Left ventricle myocardium inferior (tissue), 1 donor: ENCODE data around the gene MALT1. TPM values are rescaled to one million over a fixed set of nuclear protein-coding genes. Genes with fewer than 3 reads are reported as not detected.
A peak's percentile ranks its signal among the peaks of the same experiment; 100 is the strongest.

Experiments
- DNase-seq: peaks from one replicate; pipeline ENCODE4 v3.0.0-alpha.2; 2020
- H3K27ac ChIP-seq: fragments of 200-600 bp; replicated peaks from 2 replicates; pipeline ENCODE4 v1.8.0; 2021
- H3K27me3 ChIP-seq: fragments of 200-600 bp; 2 replicates; pipeline ENCODE4 v1.8.0; 2021; ENCODE audit warnings: low read depth
- H3K36me3 ChIP-seq: fragments of 200-600 bp; 2 replicates; pipeline ENCODE4 v1.8.0; 2021
- H3K4me1 ChIP-seq: fragments of 200-600 bp; 2 replicates; pipeline ENCODE4 v1.8.0; 2021
- H3K4me3 ChIP-seq: fragments of 200-600 bp; 2 replicates; pipeline ENCODE4 v1.8.0; 2021; ENCODE audit warnings: mild to moderate bottlenecking, moderate library complexity
- H3K9me3 ChIP-seq: fragments of 200-600 bp; replicated peaks from 2 replicates; pipeline ENCODE4 v1.8.0; 2021
- intact Hi-C: fragments of 100-400 bp; cut with micrococcal nuclease; formaldehyde crosslinking; loops from one replicate; pipeline ENCODE4 v1.11.0; 2022
- total RNA-seq: library from RNA; stranded (reverse); fragmentation: NEBNext Ultra II Directional; extraction: Animal tissue kit (Norgen Biotek cat#: 25700); gene quantifications from one replicate; pipeline ENCODE4 v1.2.1, GENCODE V29; 2021
- TF ChIP-seq, protein P1 (sequence below): fragments of 200-600 bp; IDR thresholded peaks from 2 replicates; pipeline ENCODE4 v1.8.0; 2021; ENCODE audit warnings: antibody characterized with exemption, mild to moderate bottlenecking, borderline replicate concordance
- donor health status: DM: no; HTN: yes; CAD: no; lungs with severe emphysema.

The MALT1 gene
- total RNA-seq, 1 donor from 2014 or later = 8.6 TPM

DNA sequence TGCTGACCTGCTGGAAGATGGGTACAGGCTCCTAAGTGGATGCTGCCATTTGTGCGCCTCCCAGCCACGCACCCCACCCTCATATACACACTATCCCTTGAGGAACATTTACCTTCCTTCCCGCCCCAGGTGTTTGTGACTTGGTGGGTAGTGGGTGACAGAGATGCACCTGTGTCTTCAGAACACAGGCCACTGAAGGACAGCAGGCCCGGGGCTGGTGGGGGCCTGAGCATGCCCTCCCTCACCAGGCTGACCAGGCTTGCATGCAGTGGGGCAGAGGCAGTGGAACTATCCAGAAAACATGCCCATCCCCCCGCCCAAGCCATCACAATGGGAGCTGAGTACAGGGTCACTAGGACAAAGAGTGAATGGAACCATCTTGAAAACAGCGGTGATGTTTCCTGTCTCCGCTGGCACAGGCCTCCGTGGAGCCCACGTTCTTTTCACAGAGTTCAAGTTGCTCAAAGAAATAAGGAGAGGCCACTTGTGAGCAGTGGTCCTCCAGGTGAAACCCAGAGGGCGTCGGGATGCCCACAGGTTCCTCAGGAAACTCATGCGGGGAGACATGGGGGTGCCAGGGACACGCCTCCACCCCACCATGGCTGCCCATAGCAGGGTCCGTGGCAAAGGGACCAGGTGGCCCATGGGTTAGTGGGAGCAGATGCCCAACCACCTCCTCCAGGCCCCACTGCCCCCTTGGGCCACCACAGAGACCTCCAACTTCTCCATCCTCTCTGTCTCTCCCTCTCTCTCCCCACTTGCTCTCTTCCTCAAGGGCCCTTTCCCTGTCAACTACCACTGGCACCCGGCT, 90.9 kb downstream of the MALT1 start:
- peaks cover 20% of the 10 kb centered on the region for H3K4me1 ChIP-seq
- intact Hi-C loops = loop anchor here (10.0 kb wide), 2 partner anchors 97 to 367 kb away; no protein-coding TSS in a partner anchor
- H3K27ac ChIP-seq = peak overlapping the region; percentile 78
- TF ChIP-seq, protein P1, sequence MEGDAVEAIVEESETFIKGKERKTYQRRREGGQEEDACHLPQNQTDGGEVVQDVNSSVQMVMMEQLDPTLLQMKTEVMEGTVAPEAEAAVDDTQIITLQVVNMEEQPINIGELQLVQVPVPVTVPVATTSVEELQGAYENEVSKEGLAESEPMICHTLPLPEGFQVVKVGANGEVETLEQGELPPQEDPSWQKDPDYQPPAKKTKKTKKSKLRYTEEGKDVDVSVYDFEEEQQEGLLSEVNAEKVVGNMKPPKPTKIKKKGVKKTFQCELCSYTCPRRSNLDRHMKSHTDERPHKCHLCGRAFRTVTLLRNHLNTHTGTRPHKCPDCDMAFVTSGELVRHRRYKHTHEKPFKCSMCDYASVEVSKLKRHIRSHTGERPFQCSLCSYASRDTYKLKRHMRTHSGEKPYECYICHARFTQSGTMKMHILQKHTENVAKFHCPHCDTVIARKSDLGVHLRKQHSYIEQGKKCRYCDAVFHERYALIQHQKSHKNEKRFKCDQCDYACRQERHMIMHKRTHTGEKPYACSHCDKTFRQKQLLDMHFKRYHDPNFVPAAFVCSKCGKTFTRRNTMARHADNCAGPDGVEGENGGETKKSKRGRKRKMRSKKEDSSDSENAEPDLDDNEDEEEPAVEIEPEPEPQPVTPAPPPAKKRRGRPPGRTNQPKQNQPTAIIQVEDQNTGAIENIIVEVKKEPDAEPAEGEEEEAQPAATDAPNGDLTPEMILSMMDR = no peak
- H3K9me3 ChIP-seq = no peaks in the 10 kb centered on the region
- no peaks in the 10 kb centered on the region for H3K36me3 ChIP-seq
- no peak for DNase-seq
- no peak overlapping the region for H3K4me3 ChIP-seq
- peaks cover 13% of the 10 kb centered on the region for H3K27me3 ChIP-seq

DNA sequence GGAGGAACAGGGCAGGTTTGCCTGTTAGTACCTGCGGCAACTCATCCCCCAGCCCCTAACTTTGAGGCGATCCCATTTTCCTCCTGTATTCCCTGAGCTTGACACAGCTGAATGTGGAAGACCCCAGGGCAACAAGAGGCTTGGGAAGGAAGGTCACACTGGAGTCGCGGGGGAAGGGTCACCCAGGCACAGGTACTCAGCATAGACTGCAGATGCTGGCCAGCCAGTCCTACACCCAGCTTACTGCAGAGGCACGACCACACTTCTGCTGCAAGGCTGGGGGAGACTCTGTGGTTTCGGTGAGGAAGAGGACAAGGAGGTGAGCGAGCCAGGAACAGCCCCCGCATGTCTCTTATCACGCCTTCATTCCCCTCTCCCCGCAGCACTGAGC, 91.5 kb downstream of the MALT1 start:
- TF ChIP-seq, protein P1 = no peak
- Histone ChIP-seq H3K4me3 (no peak overlapping the region), H3K27ac (peak overlapping the region; percentile 78), H3K27me3 (peaks cover 13% of the 10 kb centered on the region), H3K36me3 (no peaks in the 10 kb centered on the region), H3K4me1 (peaks cover 20% of the 10 kb centered on the region), H3K9me3 (no peaks in the 10 kb centered on the region)
- DNase-seq = no peak
- intact Hi-C loops = loop anchor here (10.0 kb wide), 2 partner anchors 98 to 368 kb away; no protein-coding TSS in a partner anchor

DNA sequence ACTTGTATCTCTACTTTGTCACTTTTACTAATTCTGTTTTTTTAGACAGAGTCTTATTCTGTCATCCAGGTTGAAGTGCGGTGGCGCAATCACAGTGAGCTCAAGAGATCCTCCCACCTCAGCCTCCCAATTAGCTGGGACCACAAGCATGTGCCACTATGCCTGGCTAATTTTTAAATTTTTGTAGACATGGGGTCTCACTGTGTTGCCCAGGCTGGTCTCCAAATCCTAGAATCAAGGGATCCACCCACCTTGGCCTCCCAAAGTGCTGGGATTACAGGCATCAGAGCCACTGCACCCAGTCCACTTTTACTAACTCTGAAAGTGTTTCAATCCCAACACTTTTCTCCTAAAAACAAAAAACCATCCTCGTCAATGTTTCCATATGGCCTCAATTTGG, 94.9 kb downstream of the MALT1 start:
- intact Hi-C loops = loop anchor here (10.0 kb wide), 2 partner anchors 101 to 371 kb away; no protein-coding TSS in a partner anchor
- TF ChIP-seq, protein P1 = no peak
- no peak for DNase-seq
- peaks cover 10% of the 10 kb centered on the region for H3K27me3 ChIP-seq
- no peak overlapping the region for H3K4me3 ChIP-seq
- no peak overlapping the region for H3K27ac ChIP-seq
- no peaks in the 10 kb centered on the region for H3K36me3 ChIP-seq
- no peaks in the 10 kb centered on the region for H3K9me3 ChIP-seq
- H3K4me1 ChIP-seq = peaks cover 35% of the 10 kb centered on the region

DNA sequence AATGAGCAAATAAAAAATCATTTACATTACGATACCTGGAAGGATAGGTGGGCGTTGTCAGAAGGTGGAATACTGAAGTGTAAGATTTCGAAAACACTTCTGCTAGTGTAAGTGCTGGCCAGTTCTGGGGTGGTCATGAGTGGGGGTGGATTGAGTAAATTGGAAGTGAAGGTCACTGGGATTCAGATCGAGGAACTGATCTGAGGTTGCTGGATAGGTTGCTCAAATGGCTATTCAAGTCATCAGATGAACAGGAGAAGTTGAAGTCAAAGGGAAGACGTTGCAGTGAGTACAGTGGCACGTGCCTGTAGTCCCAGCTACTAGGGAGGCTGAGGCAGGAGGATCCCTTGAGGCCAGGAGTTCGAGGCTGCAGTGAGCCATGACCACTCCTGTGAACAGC, 95.7 kb downstream of the MALT1 start:
- peaks cover 29% of the 10 kb centered on the region for H3K4me1 ChIP-seq
- TF ChIP-seq, protein P1 = no peak
- no peak for DNase-seq
- no peaks in the 10 kb centered on the region for H3K9me3 ChIP-seq
- intact Hi-C loops = loop anchor here (10.0 kb wide), 2 partner anchors 102 to 372 kb away; no protein-coding TSS in a partner anchor
- H3K4me3 ChIP-seq = no peak overlapping the region
- no peak overlapping the region for H3K27ac ChIP-seq
- peaks cover 10% of the 10 kb centered on the region for H3K27me3 ChIP-seq
- H3K36me3 ChIP-seq = no peaks in the 10 kb centered on the region

DNA sequence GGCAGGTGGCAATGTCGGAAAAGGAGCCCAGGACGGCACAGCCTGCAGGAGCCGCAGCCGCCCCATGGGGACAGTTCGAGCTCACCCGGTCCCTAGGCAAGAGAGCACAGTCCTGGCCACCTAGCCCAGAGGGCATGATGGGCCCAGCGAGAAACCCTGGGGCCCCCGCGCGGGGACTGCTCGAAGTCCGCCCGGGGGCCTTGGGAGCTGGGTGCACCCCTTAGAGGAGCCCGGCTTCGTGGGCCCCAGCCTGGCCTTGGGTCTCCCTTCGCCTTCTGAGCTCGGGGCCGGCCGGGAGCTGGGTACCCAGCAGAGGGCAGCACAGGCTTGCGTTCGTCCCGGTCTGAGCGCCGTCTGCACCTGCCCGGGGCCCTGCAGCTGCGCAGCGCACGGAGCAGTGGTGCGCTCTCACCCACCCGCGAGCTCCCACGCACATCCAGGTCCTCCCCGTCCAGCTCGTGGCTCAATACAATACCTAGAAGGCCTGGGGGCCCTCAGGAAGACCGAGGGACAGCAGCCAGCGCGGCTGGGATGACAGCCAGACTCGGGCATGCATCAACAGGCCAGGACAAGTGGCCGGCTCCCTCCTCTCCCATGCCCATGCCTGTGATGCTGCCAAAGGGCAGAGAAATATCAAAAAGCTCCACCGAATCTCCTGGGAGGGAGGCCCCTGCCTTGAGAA, 97.2 kb downstream of the MALT1 start:
- no peaks in the 10 kb centered on the region for H3K9me3 ChIP-seq
- DNase-seq = peak; percentile 73
- H3K27me3 ChIP-seq = peaks cover 10% of the 10 kb centered on the region
- TF ChIP-seq, protein P1 = peak; percentile 88
- intact Hi-C loops = loop anchor here (10.0 kb wide), 2 partner anchors 104 to 374 kb away; no protein-coding TSS in a partner anchor
- H3K4me3 ChIP-seq = peak overlapping the region; percentile 59
- H3K36me3 ChIP-seq = no peaks in the 10 kb centered on the region
- H3K4me1 ChIP-seq = peaks cover 23% of the 10 kb centered on the region
- peak overlapping the region; percentile 17 for H3K27ac ChIP-seq
